ENCODE measurements around the gene FAM168B. TPM values are rescaled to one million over a fixed set of nuclear protein-coding genes. Genes with fewer than 3 reads are reported as not detected.

FAM168B gene
- total RNA-seq, 4 donors from 2014 or later: 70.4 to 130 (median 99.0) TPM

GRCh38 chr2:131046918-131047652, 46.2 kb downstream of the FAM168B start:
- Histone ChIP-seq H3K27ac (no peak overlapping the region), H3K4me1 (peaks cover 2% of the 10 kb centered on the region), H3K27me3 (no peaks in the 10 kb centered on the region), H3K36me3 (peaks cover 84% of the 10 kb centered on the region), H3K9me3 (no peaks in the 10 kb centered on the region), H3K4me3 (no peak overlapping the region)
- DNase-seq (ENCODE audit: low spot score in 2 of 2): peak in 1 of 2 donors; percentile 49
- 84% methylated on average over 16 of the region's 18 CpGs for WGBS
- no peak for TF ChIP-seq EP300 (IDR thresholded peaks at IDR 0.05)
- TF ChIP-seq CTCF (IDR thresholded peaks at IDR 0.05): no peak
- no peak for TF ChIP-seq POLR2AphosphoS5 (IDR thresholded peaks at IDR 0.05)

DNA sequence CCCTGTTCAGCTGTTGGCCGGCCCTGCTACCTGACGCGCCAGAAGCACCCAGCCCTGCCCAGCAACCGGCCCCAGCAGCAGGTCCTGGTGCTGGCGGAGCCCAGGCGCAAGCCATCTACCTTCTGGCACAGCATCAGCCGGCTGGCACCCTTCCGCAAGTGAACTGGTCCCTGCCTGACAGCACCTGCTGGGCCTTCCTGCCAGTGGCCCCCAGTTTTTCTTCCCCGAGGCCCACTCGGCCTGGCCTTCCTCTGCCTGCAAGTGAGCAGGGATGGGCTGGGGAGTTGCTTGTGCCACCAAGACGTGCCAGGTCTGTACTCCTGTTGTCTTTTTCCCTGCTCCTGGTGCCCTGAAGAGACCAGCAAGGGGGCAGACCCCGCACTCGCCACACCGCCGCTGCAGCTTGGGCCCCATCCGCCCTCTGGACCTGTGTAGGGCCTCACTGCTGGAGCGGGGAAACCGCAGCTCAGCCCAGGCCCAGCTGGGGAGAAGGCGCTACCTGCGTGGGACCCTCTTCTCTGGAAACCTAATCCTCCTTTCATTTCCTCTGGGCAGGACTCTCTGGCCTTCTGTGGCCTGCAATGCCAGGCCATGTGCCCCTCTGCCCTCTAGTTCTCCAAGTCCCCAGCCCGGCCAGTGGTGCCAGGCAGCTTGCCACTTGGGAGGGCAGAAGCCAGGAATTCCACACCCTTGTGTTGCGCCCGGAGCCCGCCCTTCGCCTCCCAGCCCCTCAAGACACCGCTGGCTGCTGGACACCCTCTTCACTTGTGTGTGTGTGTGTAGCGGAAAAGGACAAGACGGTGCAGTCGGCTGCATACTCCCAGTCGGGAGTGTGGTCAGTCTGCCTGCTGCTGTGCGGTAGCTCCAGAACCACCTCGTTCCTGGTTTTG, 47.0 kb downstream of the FAM168B start:
- TF ChIP-seq CTCF (IDR thresholded peaks at IDR 0.05): no peak
- no peak for TF ChIP-seq POLR2A (IDR thresholded peaks at IDR 0.05)
- TF ChIP-seq POLR2AphosphoS5 (IDR thresholded peaks at IDR 0.05): no peak
- TF ChIP-seq EP300 (IDR thresholded peaks at IDR 0.05): no peak
- H3K27ac ChIP-seq: no peak overlapping the region
- H3K9me3 ChIP-seq: no peaks in the 10 kb centered on the region
- H3K4me3 ChIP-seq: no peak overlapping the region
- H3K27me3 ChIP-seq: no peaks in the 10 kb centered on the region
- H3K4me1 ChIP-seq: peaks cover 4% of the 10 kb centered on the region
- H3K36me3 ChIP-seq: peaks cover 78% of the 10 kb centered on the region
- WGBS: 81% methylated on average over 29 of the region's 32 CpGs
- DNase-seq (ENCODE audit: low spot score in 2 of 2): peak in 1 of 2 donors; percentile 56

DNA sequence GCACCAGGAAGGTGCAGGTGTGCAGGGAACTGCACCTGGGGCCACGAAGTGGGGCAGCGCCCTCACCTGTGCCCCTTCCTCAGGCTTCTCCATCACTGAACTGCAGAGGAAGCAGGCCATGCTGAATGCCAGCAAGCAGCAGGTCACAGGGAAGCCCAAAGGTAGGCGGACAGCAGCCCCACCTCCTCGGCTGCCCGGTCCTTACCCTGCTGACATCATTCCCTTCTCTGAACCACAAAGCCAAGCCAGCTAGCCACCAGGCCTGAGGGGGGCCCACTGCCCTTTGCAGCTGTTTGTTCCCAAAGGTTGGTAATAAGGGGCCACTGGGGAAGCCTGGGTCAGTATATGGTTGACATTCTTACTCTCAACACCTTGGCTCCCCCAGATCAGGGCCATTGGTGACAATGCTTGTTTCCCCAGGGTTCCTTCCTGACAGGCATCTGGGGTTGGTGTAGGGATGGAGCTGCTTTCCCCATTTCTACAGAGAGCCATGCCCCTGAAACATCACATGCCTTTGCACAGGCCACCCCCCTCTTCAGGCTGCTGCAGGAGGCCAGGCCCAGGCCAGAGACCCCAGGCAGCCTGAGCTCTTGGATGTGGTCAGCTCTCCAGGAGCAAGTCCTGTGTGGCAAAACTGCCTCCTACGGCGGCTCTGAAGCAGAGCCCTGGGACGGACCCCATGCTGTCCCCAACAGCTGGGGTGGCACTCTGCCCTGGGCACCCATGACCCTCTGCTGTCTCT, 47.8 kb downstream of the FAM168B start:
- H3K36me3 ChIP-seq: peaks cover 78% of the 10 kb centered on the region
- H3K27ac ChIP-seq: no peak overlapping the region
- H3K27me3 ChIP-seq: no peaks in the 10 kb centered on the region
- 93% methylated on average over 3 of the region's 8 CpGs for WGBS
- TF ChIP-seq POLR2A (IDR thresholded peaks at IDR 0.05): no peak
- TF ChIP-seq CTCF (IDR thresholded peaks at IDR 0.05): no peak
- TF ChIP-seq POLR2AphosphoS5 (IDR thresholded peaks at IDR 0.05): no peak
- no peak for TF ChIP-seq EP300 (IDR thresholded peaks at IDR 0.05)
- H3K4me1 ChIP-seq: peaks cover 4% of the 10 kb centered on the region
- H3K4me3 ChIP-seq: no peak overlapping the region
- H3K9me3 ChIP-seq: no peaks in the 10 kb centered on the region
- peak; percentile 51 to 66 for DNase-seq (ENCODE audit: low spot score in 2 of 2)

DNA sequence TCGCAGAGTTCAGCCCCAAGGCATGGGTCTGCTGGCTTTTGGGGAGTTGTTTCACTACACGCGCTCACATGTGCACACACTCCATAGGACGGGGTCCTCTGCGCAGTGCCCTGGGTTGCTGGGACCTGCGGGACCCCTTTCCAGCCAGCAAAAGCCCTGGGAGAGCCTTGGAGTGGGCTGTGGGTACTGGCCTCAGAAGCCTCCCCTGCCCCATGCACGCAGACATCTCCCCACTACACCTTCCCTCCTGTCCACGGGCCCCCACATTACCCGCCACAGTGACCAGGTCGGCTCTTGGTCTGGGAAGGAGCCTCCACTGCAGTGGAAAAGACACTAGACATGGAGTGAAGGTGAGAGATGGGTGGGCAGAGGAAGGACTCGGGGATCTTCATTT, 48.5 kb downstream of the FAM168B start:
- TF ChIP-seq POLR2AphosphoS5 (IDR thresholded peaks at IDR 0.05): no peak
- no peak for TF ChIP-seq POLR2A (IDR thresholded peaks at IDR 0.05)
- no peak for TF ChIP-seq EP300 (IDR thresholded peaks at IDR 0.05)
- no peak for TF ChIP-seq CTCF (IDR thresholded peaks at IDR 0.05)
- DNase-seq (ENCODE audit: low spot score in 2 of 2): peak in 1 of 2 donors; percentile 54
- Histone ChIP-seq H3K27me3 (no peaks in the 10 kb centered on the region), H3K36me3 (peaks cover 78% of the 10 kb centered on the region), H3K9me3 (no peaks in the 10 kb centered on the region), H3K4me1 (peaks cover 4% of the 10 kb centered on the region), H3K4me3 (no peak overlapping the region), H3K27ac (no peak overlapping the region)
- WGBS: 73% methylated on average over 11 of the region's 11 CpGs

Measured in suprapubic skin (tissue), 4 donors.